ENCODE results near the gene ZCCHC14. TPM values are rescaled to one million over a fixed set of nuclear protein-coding genes. Genes with fewer than 3 reads are reported as not detected.
"Not testable (repeated sequence)": the region's sequence is repeated elsewhere in the genome, so short reads cannot be mapped to it uniquely, and the experiment has no call there.

ZCCHC14 gene
- total RNA-seq, 1 donor from 2014 or later: 28.4 TPM

GRCh38 chr16:87382023-87382785 lies 110.6 kb downstream of the ZCCHC14 start:
- DNase-seq (ENCODE audit: low spot score) (no peak), ATAC-seq (no peak)
- intact Hi-C loops (cut with DNase I): no loop called here

GRCh38 chr16:87380881-87381280 lies 111.9 kb downstream of the ZCCHC14 start:
- DNase-seq (ENCODE audit: low spot score): no peak
- no peak for ATAC-seq
- intact Hi-C loops (cut with DNase I): no loop called here

- DNase-seq (ENCODE audit: low spot score): no peak
- intact Hi-C loops (cut with DNase I): no loop called here
- ATAC-seq: no peak
Observed at GRCh38 chr16:87380403-87380802, 112.4 kb downstream of the ZCCHC14 start.

- ATAC-seq; intact Hi-C loops (cut with DNase I): not testable (repeated sequence)
Observed at GRCh38 chr16:87379312-87379752, 113.5 kb downstream of the ZCCHC14 start.

GRCh38 chr16:87376660-87377059 lies 116.2 kb downstream of the ZCCHC14 start:
- ATAC-seq (no peak), DNase-seq (ENCODE audit: low spot score) (no peak)
- intact Hi-C loops (cut with DNase I): no loop called here

More at GRCh38 chr16:87379312-87379752, 113.5 kb downstream of the ZCCHC14 start:
- DNase-seq (ENCODE audit: low spot score): not testable (repeated sequence)

- DNase-seq (ENCODE audit: low spot score) (no peak), ATAC-seq (no peak)
- intact Hi-C loops (cut with DNase I): no loop called here
Observed at GRCh38 chr16:87375426-87376135, 117.2 kb downstream of the ZCCHC14 start.

GRCh38 chr16:87374313-87374712 lies 118.5 kb downstream of the ZCCHC14 start:
- no peak for ATAC-seq
- DNase-seq (ENCODE audit: low spot score): no peak
- intact Hi-C loops (cut with DNase I): no loop called here

GRCh38 chr16:87372305-87372704 lies 120.5 kb downstream of the ZCCHC14 start:
- no peak for ATAC-seq
- intact Hi-C loops (cut with DNase I): no loop called here
- no peak for DNase-seq (ENCODE audit: low spot score)

GRCh38 chr16:87371261-87371866 lies 121.5 kb downstream of the ZCCHC14 start:
- intact Hi-C loops (cut with DNase I): no loop called here
- ATAC-seq (no peak), DNase-seq (ENCODE audit: low spot score) (no peak)

GRCh38 chr16:87369796-87370719 lies 122.8 kb downstream of the ZCCHC14 start:
- ATAC-seq: no peak
- no peak for DNase-seq (ENCODE audit: low spot score)
- intact Hi-C loops (cut with DNase I): no loop called here

GRCh38 chr16:87369117-87369765 lies 123.6 kb downstream of the ZCCHC14 start:
- DNase-seq (ENCODE audit: low spot score): no peak
- intact Hi-C loops (cut with DNase I): no loop called here

GRCh38 chr16:87368029-87368770 lies 124.6 kb downstream of the ZCCHC14 start:
- ATAC-seq: no peak
- DNase-seq (ENCODE audit: low spot score): no peak
- intact Hi-C loops (cut with DNase I): no loop called here

More at GRCh38 chr16:87369117-87369765, 123.6 kb downstream of the ZCCHC14 start:
- no peak for ATAC-seq

GRCh38 chr16:87367529-87367928 lies 125.3 kb downstream of the ZCCHC14 start:
- intact Hi-C loops (cut with DNase I): no loop called here
- ATAC-seq: no peak
- no peak for DNase-seq (ENCODE audit: low spot score)

GRCh38 chr16:87366930-87367329 lies 125.9 kb downstream of the ZCCHC14 start:
- intact Hi-C loops (cut with DNase I): no loop called here
- no peak for ATAC-seq
- DNase-seq (ENCODE audit: low spot score): no peak

GRCh38 chr16:87366288-87366687 lies 126.5 kb downstream of the ZCCHC14 start:
- no peak for ATAC-seq
- intact Hi-C loops (cut with DNase I): no loop called here
- DNase-seq (ENCODE audit: low spot score): no peak

GRCh38 chr16:87365021-87365713 lies 127.7 kb downstream of the ZCCHC14 start:
- ATAC-seq (no peak), DNase-seq (ENCODE audit: low spot score) (no peak)
- intact Hi-C loops (cut with DNase I): no loop called here

GRCh38 chr16:87363771-87364455 lies 128.9 kb downstream of the ZCCHC14 start:
- peak; percentile 34 for ATAC-seq
- DNase-seq (ENCODE audit: low spot score): no peak
- intact Hi-C loops (cut with DNase I): no loop called here
